Neuronal stem cell (in vitro differentiated cells): Measurements from ENCODE around the gene HOXA1.

ENCODE experiments used
- DNase-seq: peaks from one replicate; pipeline ENCODE4 v3.0.0-alpha.2; 2013; ENCODE audit warnings: low spot score
- H2AFZ ChIP-seq: one replicate; pipeline ENCODE4 v1.6.1; 2013; ENCODE audit warnings: mild to moderate bottlenecking, low read length, inconsistent platforms
- H2AK5ac ChIP-seq: 2 replicates; pipeline ENCODE4 v1.6.1; 2013; ENCODE audit warnings: low read depth, mild to moderate bottlenecking, inconsistent platforms, low read length, moderate library complexity, mixed read lengths
- H2BK120ac ChIP-seq: 2 replicates; pipeline ENCODE4 v1.6.1; 2013; ENCODE audit warnings: low read depth, mild to moderate bottlenecking, inconsistent platforms, low read length, moderate library complexity, mixed read lengths
- H2BK12ac ChIP-seq: one replicate; pipeline ENCODE4 v1.6.1; 2013; ENCODE audit warnings: low read length, inconsistent platforms
- H2BK15ac ChIP-seq: 2 replicates; pipeline ENCODE4 v1.6.1; 2013; ENCODE audit warnings: mild to moderate bottlenecking, low read length, inconsistent platforms, mixed read lengths
- H2BK5ac ChIP-seq: one replicate; pipeline ENCODE4 v1.6.1; 2013; ENCODE audit warnings: inconsistent platforms, mild to moderate bottlenecking, low read length, moderate library complexity
- H3K14ac ChIP-seq: one replicate; pipeline ENCODE4 v1.6.1; 2013; ENCODE audit warnings: low read length, inconsistent platforms
- H3K18ac ChIP-seq: 2 replicates; pipeline ENCODE4 v1.6.1; 2013; ENCODE audit warnings: low read length, inconsistent platforms
- H3K23ac ChIP-seq: 2 replicates; pipeline ENCODE4 v1.6.1; 2013; ENCODE audit warnings: low read depth, mild to moderate bottlenecking, mixed read lengths, low read length, inconsistent platforms; ENCODE audit not compliant: poor library complexity
- H3K27ac ChIP-seq: replicated peaks from 3 replicates; pipeline ENCODE4 v1.5.1; 2013; ENCODE audit warnings: low read length, inconsistent platforms
- H3K27me3 ChIP-seq, 3 experiments: 2 replicates each; pipeline ENCODE4 v1.6.1; 2013; ENCODE audit warnings: low read length in 3 of 3, mild to moderate bottlenecking in 2 of 3, inconsistent platforms in 1 of 3, low read depth in 1 of 3, mixed read lengths in 1 of 3, moderate library complexity in 1 of 3; ENCODE audit not compliant: control insufficient read depth in 3 of 3, insufficient read depth in 3 of 3
- H3K36me3 ChIP-seq, 2 donors: replicated peaks in 1 of 2; 2 replicates each; pipeline ENCODE4 v1.6.1; 2013; ENCODE audit warnings: low read length in 2 of 2; ENCODE audit not compliant: control insufficient read depth in 2 of 2, insufficient read depth in 2 of 2
- H3K4ac ChIP-seq: 2 replicates; pipeline ENCODE4 v1.6.1; 2013; ENCODE audit warnings: inconsistent platforms, mild to moderate bottlenecking, low read length, moderate library complexity
- H3K4me1 ChIP-seq, 2 donors: 1 replicate in 1 of 2; 2 replicates in 1 of 2; pipeline ENCODE4 v1.6.1; 2013; ENCODE audit warnings: low read length in 2 of 2, low read depth in 1 of 2; ENCODE audit not compliant: control insufficient read depth in 2 of 2, insufficient read depth in 1 of 2
- H3K4me2 ChIP-seq: one replicate; pipeline ENCODE4 v1.6.1; 2013; ENCODE audit warnings: mild to moderate bottlenecking, low read length, inconsistent platforms; ENCODE audit not compliant: insufficient read depth, poor library complexity, severe bottlenecking
- H3K4me3 ChIP-seq, 2 donors: 2 replicates each; pipeline ENCODE4 v1.5.1; 2013; ENCODE audit warnings: low read length in 2 of 2, mild to moderate bottlenecking in 2 of 2, inconsistent platforms in 1 of 2, moderate library complexity in 1 of 2
- H3K79me1 ChIP-seq: one replicate; pipeline ENCODE4 v1.6.1; 2013; ENCODE audit warnings: low read depth, mild to moderate bottlenecking, inconsistent platforms, low read length, moderate library complexity
- H3K9ac ChIP-seq: one replicate; pipeline ENCODE4 v1.6.1; 2013; ENCODE audit warnings: mild to moderate bottlenecking, low read depth, low read length, inconsistent platforms; ENCODE audit not compliant: poor library complexity
- H3K9me3 ChIP-seq, 2 donors: replicated peaks in 1 of 2; 2 replicates each; pipeline versions ENCODE3 to v1.6.1; 2013; ENCODE audit warnings: low read length in 2 of 2, mild to moderate bottlenecking in 2 of 2, inconsistent platforms in 1 of 2, low read depth in 1 of 2, mixed read lengths in 1 of 2, moderate library complexity in 1 of 2; ENCODE audit not compliant: control insufficient read depth in 2 of 2, insufficient read depth in 1 of 2
- H4K8ac ChIP-seq: one replicate; pipeline ENCODE4 v1.6.1; 2013; ENCODE audit warnings: low read depth, mild to moderate bottlenecking, inconsistent platforms, low read length, moderate library complexity
- H4K91ac ChIP-seq: one replicate; pipeline ENCODE4 v1.6.1; 2013; ENCODE audit warnings: low read length, low read depth, mild to moderate bottlenecking, inconsistent platforms; ENCODE audit not compliant: poor library complexity
- WGBS, 2 donors: extraction: QIAGEN DNeasy Blood & Tissue Kit; methylation state at CpG; one replicate each; pipeline ENCODE4 v1.1.7; 2013; ENCODE audit warnings: missing lambda C conversion rate in 2 of 2, mixed read lengths in 1 of 2; ENCODE audit not compliant: insufficient read length in 2 of 2, insufficient replicate concordance in 1 of 2; ENCODE audit errors: extremely low coverage in 2 of 2; 5-methylcytosine and 5-hydroxymethylcytosine counted together

HOXA1 gene

GRCh38 chr7:27109466-27110185, 13.8 kb upstream of the HOXA1 start:
- H3K23ac ChIP-seq: peak overlapping the region; percentile 46
- H2BK12ac ChIP-seq: no peak overlapping the region
- no peak overlapping the region for H2AK5ac ChIP-seq
- no peak overlapping the region for H2BK5ac ChIP-seq
- no peak overlapping the region for H3K14ac ChIP-seq
- no peaks in the 10 kb centered on the region for H3K36me3 ChIP-seq
- no peak overlapping the region for H4K8ac ChIP-seq
- no peak for DNase-seq
- no peak overlapping the region for H3K27ac ChIP-seq
- no peaks in the 10 kb centered on the region for H3K4me1 ChIP-seq
- H3K79me1 ChIP-seq: no peaks in the 10 kb centered on the region
- no peak overlapping the region for H2BK15ac ChIP-seq
- no peak overlapping the region for H2AFZ ChIP-seq
- H3K4me3 ChIP-seq: no peak overlapping the region
- no peak overlapping the region for H3K4me2 ChIP-seq
- H3K9me3 ChIP-seq: peaks cover 3 to 4% of the 10 kb centered on the region in 2 donors
- H4K91ac ChIP-seq: no peak overlapping the region
- peaks cover 65 to 95% (median 89%) of the 10 kb centered on the region in 3 experiments for H3K27me3 ChIP-seq
- WGBS, 2 donors: no CpG with 5 or more reads among the region's 4 CpGs
- no peak overlapping the region for H3K18ac ChIP-seq
- H3K9ac ChIP-seq: no peak overlapping the region
- H3K4ac ChIP-seq: no peak overlapping the region
- no peak overlapping the region for H2BK120ac ChIP-seq

- Histone ChIP-seq H3K4me3 (no peak overlapping the region), H4K8ac (no peak overlapping the region), H3K23ac (no peak overlapping the region), H3K4me1 (no peaks in the 10 kb centered on the region), H2BK12ac (no peak overlapping the region), H2BK15ac (no peak overlapping the region), H3K27me3 (peaks cover 65 to 99% (median 92%) of the 10 kb centered on the region in 3 experiments), H3K36me3 (no peaks in the 10 kb centered on the region), H3K79me1 (no peaks in the 10 kb centered on the region), H3K27ac (no peak overlapping the region), H3K9me3 (peaks cover 2 to 3% of the 10 kb centered on the region in 2 donors), H3K4ac (no peak overlapping the region), H2BK5ac (no peak overlapping the region), H2BK120ac (no peak overlapping the region), H2AK5ac (no peak overlapping the region), H3K14ac (no peak overlapping the region), H3K4me2 (no peak overlapping the region), H3K9ac (peak overlapping the region; percentile 34), H2AFZ (no peak overlapping the region), H3K18ac (no peak overlapping the region), H4K91ac (no peak overlapping the region)
- no CpG with 5 or more reads among the region's 41 CpGs for WGBS, 2 donors
- no peak for DNase-seq
Measured at GRCh38 chr7:27108390-27109127, 12.8 kb upstream of the HOXA1 start.

DNA sequence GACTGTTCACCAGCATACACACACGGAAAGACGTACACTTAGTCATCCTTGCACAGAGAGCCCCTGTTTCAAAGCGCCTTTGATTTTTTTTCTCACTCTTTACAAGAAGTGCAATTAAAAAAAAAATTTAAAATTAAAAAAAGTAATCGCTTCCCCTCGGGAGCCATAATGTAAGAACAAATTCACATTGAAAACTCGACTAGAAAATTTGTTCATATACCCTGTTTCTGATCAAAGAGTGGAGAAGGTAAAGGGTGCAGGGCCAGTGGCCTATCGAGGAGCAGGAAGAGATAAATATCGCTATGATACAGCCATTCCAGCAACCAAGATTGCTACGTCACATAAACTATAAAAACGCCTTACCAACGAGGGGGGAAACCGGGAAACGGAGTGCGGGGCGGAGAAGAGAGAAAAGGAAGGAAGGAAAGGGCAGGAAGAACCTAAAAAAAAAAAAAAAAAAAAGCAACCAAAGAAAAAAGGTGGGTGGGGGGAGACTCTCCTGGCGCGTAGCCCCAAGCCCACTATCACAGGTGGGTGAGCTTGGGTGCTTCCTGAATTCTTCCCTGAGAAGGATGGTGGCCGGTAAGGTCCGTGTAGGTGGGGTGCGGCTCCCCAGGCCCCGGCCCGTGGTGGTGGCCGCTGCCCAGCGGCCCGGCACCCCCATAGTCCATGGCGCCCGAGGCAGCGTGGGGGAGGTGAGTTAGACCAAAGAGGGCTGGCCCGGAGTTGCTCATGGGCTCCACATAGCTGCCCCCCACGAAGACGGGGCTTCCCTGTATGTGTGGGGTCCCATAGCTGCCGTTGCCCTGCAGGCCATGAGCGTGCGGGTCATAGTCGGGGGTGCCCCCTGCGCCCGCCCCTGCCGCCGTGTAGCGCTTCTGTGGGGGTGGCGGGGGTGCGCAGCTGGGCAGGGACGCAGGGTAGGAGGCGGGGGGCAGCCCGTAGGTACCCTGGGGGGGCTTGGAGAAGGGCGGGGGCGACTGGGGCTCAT, 11.9 kb upstream of the HOXA1 start:
- H3K27ac ChIP-seq: no peak overlapping the region
- peaks cover 3 to 4% of the 10 kb centered on the region in 2 donors for H3K9me3 ChIP-seq
- peak overlapping the region; percentile 34 for H3K9ac ChIP-seq
- no peak overlapping the region for H3K14ac ChIP-seq
- H3K79me1 ChIP-seq: no peaks in the 10 kb centered on the region
- DNase-seq: no peak
- H3K4me2 ChIP-seq: no peak overlapping the region
- H2BK15ac ChIP-seq: no peak overlapping the region
- H2AFZ ChIP-seq: no peak overlapping the region
- no peak overlapping the region for H2BK120ac ChIP-seq
- no peaks in the 10 kb centered on the region for H3K4me1 ChIP-seq
- H3K27me3 ChIP-seq: peaks cover 65 to 99% (median 92%) of the 10 kb centered on the region in 3 experiments
- no peak overlapping the region for H3K4me3 ChIP-seq
- H2AK5ac ChIP-seq: no peak overlapping the region
- H4K8ac ChIP-seq: no peak overlapping the region
- H2BK5ac ChIP-seq: no peak overlapping the region
- peak overlapping the region; percentile 74 for H3K23ac ChIP-seq
- H4K91ac ChIP-seq: no peak overlapping the region
- H3K4ac ChIP-seq: no peak overlapping the region
- no peak overlapping the region for H3K18ac ChIP-seq
- no peaks in the 10 kb centered on the region for H3K36me3 ChIP-seq
- H2BK12ac ChIP-seq: no peak overlapping the region
- no CpG with 5 or more reads among the region's 47 CpGs for WGBS, 2 donors
